Osteoblast (primary cell): ENCODE results near the gene STXBP4. TPM values are rescaled to one million over a fixed set of nuclear protein-coding genes. Genes with fewer than 3 reads are reported as not detected.

Experiments
- DNase-seq: peaks from one replicate; pipeline ENCODE4 v3.0.0; 2011; ENCODE audit warnings: low spot score, mixed read lengths; ENCODE audit not compliant: insufficient read length; ENCODE audit errors: missing footprints
- H2AFZ ChIP-seq: 2 replicates; pipeline ENCODE4 v1.6.0; 2011; ENCODE audit warnings: mild to moderate bottlenecking, low read length
- H3K27ac ChIP-seq: 2 replicates; pipeline ENCODE4 v1.5.1; 2011; ENCODE audit warnings: mild to moderate bottlenecking, low read depth, low read length, moderate library complexity
- H3K27me3 ChIP-seq: 2 replicates; pipeline ENCODE4 v1.6.0; 2012; ENCODE audit warnings: mild to moderate bottlenecking, control low read depth, inconsistent platforms, low read length, moderate library complexity; ENCODE audit not compliant: insufficient read depth
- H3K36me3 ChIP-seq: 2 replicates; pipeline ENCODE4 v1.5.1; 2011; ENCODE audit warnings: mild to moderate bottlenecking, low read length, control low read depth, moderate library complexity; ENCODE audit not compliant: insufficient read depth
- H3K4me1 ChIP-seq: 2 replicates; pipeline ENCODE4 v1.5.1; 2011; ENCODE audit warnings: mild to moderate bottlenecking, low read length, control low read depth, moderate library complexity; ENCODE audit not compliant: insufficient read depth
- H3K4me2 ChIP-seq: 2 replicates; pipeline ENCODE4 v1.6.0; 2011; ENCODE audit warnings: mild to moderate bottlenecking, low read length; ENCODE audit not compliant: insufficient read depth
- H3K4me3 ChIP-seq: fragments of 200-600 bp; sonication (generic); 3 replicates; pipeline ENCODE4 v1.5.1; 2012; ENCODE audit warnings: mild to moderate bottlenecking, low read length, inconsistent platforms; ENCODE audit not compliant: insufficient read depth
- H3K79me2 ChIP-seq: 2 replicates; pipeline ENCODE4 v1.6.0; 2012; ENCODE audit warnings: mild to moderate bottlenecking, low read length, control low read depth, inconsistent platforms; ENCODE audit not compliant: insufficient read depth
- H3K9me3 ChIP-seq: 2 replicates; pipeline ENCODE4 v1.5.1; 2011; ENCODE audit warnings: low read depth, low read length, control low read depth
- H4K20me1 ChIP-seq: 2 replicates; pipeline ENCODE4 v1.6.0; 2012; ENCODE audit warnings: mild to moderate bottlenecking, low read length, control low read depth; ENCODE audit not compliant: insufficient read depth
- CTCF ChIP-seq: IDR thresholded peaks from 2 replicates; pipeline ENCODE4 v1.5.1; 2011; ENCODE audit warnings: mild to moderate bottlenecking, low read depth, low read length, moderate library complexity; ENCODE audit errors: extremely low read depth
- total RNA-seq: library from RNA; depleted of rRNA; stranded (reverse); fragments of >200 nt; gene quantifications from 2 replicates; pipeline ENCODE4 v1.2.3, GENCODE V29; 2012

STXBP4 gene
- total RNA-seq, 1 donor = 19.2 TPM

- no peak for DNase-seq
- H3K4me1 ChIP-seq = no peaks in the 10 kb centered on the region
- no peak overlapping the region for H2AFZ ChIP-seq
- H3K27me3 ChIP-seq = no peaks in the 10 kb centered on the region
- no peaks in the 10 kb centered on the region for H3K79me2 ChIP-seq
- no peaks in the 10 kb centered on the region for H4K20me1 ChIP-seq
- H3K4me2 ChIP-seq = no peak overlapping the region
- no peak overlapping the region for H3K4me3 ChIP-seq
- H3K27ac ChIP-seq = no peak overlapping the region
- H3K36me3 ChIP-seq = no peaks in the 10 kb centered on the region
- H3K9me3 ChIP-seq = no peaks in the 10 kb centered on the region
- TF ChIP-seq CTCF = no peak
These were observed 69.7 kb downstream of the STXBP4 start for GRCh38 chr17:55038291-55038690.

- no peak for DNase-seq
These were observed 72.0 kb downstream of the STXBP4 start for GRCh38 chr17:55040611-55041010.

GRCh38 chr17:55053855-55054254 lies 85.3 kb downstream of the STXBP4 start:
- H3K36me3 ChIP-seq = no peaks in the 10 kb centered on the region
- H3K27me3 ChIP-seq = no peaks in the 10 kb centered on the region
- no peak overlapping the region for H2AFZ ChIP-seq
- no peak overlapping the region for H3K27ac ChIP-seq
- peak; percentile 46 for TF ChIP-seq CTCF
- no peaks in the 10 kb centered on the region for H4K20me1 ChIP-seq
- no peaks in the 10 kb centered on the region for H3K79me2 ChIP-seq
- DNase-seq = no peak
- H3K4me2 ChIP-seq = no peak overlapping the region
- H3K4me1 ChIP-seq = no peaks in the 10 kb centered on the region
- no peaks in the 10 kb centered on the region for H3K9me3 ChIP-seq
- H3K4me3 ChIP-seq = no peak overlapping the region

More at GRCh38 chr17:55040611-55041010, 72.0 kb downstream of the STXBP4 start:
- H3K27ac ChIP-seq = no peak overlapping the region
- H3K36me3 ChIP-seq = peaks cover 4% of the 10 kb centered on the region
- H3K4me3 ChIP-seq = no peak overlapping the region
- no peaks in the 10 kb centered on the region for H3K4me1 ChIP-seq
- H3K79me2 ChIP-seq = no peaks in the 10 kb centered on the region
- H2AFZ ChIP-seq = no peak overlapping the region
- H3K9me3 ChIP-seq = no peaks in the 10 kb centered on the region
- H3K27me3 ChIP-seq = no peaks in the 10 kb centered on the region
- no peak for TF ChIP-seq CTCF
- H3K4me2 ChIP-seq = no peak overlapping the region
- no peaks in the 10 kb centered on the region for H4K20me1 ChIP-seq

- Histone ChIP-seq H3K27ac (no peak overlapping the region), H3K27me3 (no peaks in the 10 kb centered on the region), H3K79me2 (no peaks in the 10 kb centered on the region), H3K4me3 (no peak overlapping the region), H2AFZ (no peak overlapping the region), H3K36me3 (no peaks in the 10 kb centered on the region), H4K20me1 (no peaks in the 10 kb centered on the region), H3K4me1 (no peaks in the 10 kb centered on the region), H3K4me2 (no peak overlapping the region), H3K9me3 (no peaks in the 10 kb centered on the region)
- no peak for DNase-seq
- no peak for TF ChIP-seq CTCF
These were observed 85.9 kb downstream of the STXBP4 start for GRCh38 chr17:55054429-55054828.
